ENCODE measurements around the gene FAM222A. TPM values are rescaled to one million over a fixed set of nuclear protein-coding genes. Genes with fewer than 3 reads are reported as not detected.

Gene FAM222A
- total RNA-seq, 1 experiment from 2014 or later = 1.6 TPM

- no peak for DNase-seq (ENCODE audit: low spot score)
- ChIA-PET CTCF (interaction anchor here (0.6 to 2.0 kb wide), 3 partner anchors 10 to 216 kb away, joined by 3 to 26 read pairs (median 5); no protein-coding TSS in a partner anchor), POLR2A (no interaction called here)
- Mint-ChIP-seq H3K27me3 (ENCODE audit: low read depth) (no peaks in the 10 kb centered on the region), H3K4me1 (no peaks in the 10 kb centered on the region), H3K27ac (no peak overlapping the region), H3K9me3 (0 out of 2 replicates have a peak, but pooled peaks cover 4% of the 10 kb centered on the region), H3K4me3 (no peak overlapping the region), H3K36me3 (no peaks in the 10 kb centered on the region)
- no peak for TF ChIP-seq CTCF (IDR thresholded peaks at IDR 0.05)
- TF ChIP-seq MXD4 (CRISPR knock-in tag; IDR thresholded peaks at IDR 0.05; ENCODE audit: borderline replicate concordance) = no peak
- no peak for TF ChIP-seq PRDM15 (CRISPR knock-in tag; IDR thresholded peaks at IDR 0.05)
- TF ChIP-seq IRF1 (CRISPR knock-in tag; IDR thresholded peaks at IDR 0.05) = no peak
- TF ChIP-seq ATF6 (CRISPR knock-in tag; IDR thresholded peaks at IDR 0.05) = no peak
- TF ChIP-seq ATF3 (CRISPR knock-in tag; conservative IDR thresholded peaks at IDR 0.05) = no peak
- no peak for TF ChIP-seq AR (CRISPR knock-in tag; IDR thresholded peaks at IDR 0.05)
- no peak for TF ChIP-seq USF2 (CRISPR knock-in tag; IDR thresholded peaks at IDR 0.05)
- TF ChIP-seq ZBTB21 (CRISPR knock-in tag; IDR thresholded peaks at IDR 0.05; ENCODE audit: borderline replicate concordance) = no peak
- no peak for ATAC-seq
Observed at GRCh38 chr12:109765446-109765810, 51.8 kb downstream of the FAM222A start.

- Mint-ChIP-seq H3K27me3 (ENCODE audit: low read depth) (no peaks in the 10 kb centered on the region), H3K4me3 (no peak overlapping the region), H3K27ac (no peak overlapping the region), H3K4me1 (peaks cover 3% of the 10 kb centered on the region; the same call in 1 of the 2 replicates), H3K9me3 (0 out of 2 replicates have a peak, but pooled peaks cover 4% of the 10 kb centered on the region), H3K36me3 (no peaks in the 10 kb centered on the region)
- ChIA-PET CTCF (interaction anchor here (1.1 to 1.7 kb wide), 2 partner anchors 9 to 79 kb away, joined by 3 to 5 read pairs; no protein-coding TSS in a partner anchor), POLR2A (no interaction called here)
- ATAC-seq (no peak; the same call in 1 of the 2 replicates), DNase-seq (ENCODE audit: low spot score) (no peak)
- no peak for TF ChIP-seq FOXK1 (CRISPR knock-in tag; IDR thresholded peaks at IDR 0.05)
- TF ChIP-seq FOXJ3 (CRISPR knock-in tag; IDR thresholded peaks at IDR 0.05; ENCODE audit: borderline replicate concordance) = no peak
- no peak for TF ChIP-seq SMAD4 (CRISPR knock-in tag; IDR thresholded peaks at IDR 0.05)
- TF ChIP-seq RELA (CRISPR knock-in tag; IDR thresholded peaks at IDR 0.05; ENCODE audit: borderline replicate concordance) = no peak
- TF ChIP-seq TCF7 (CRISPR knock-in tag; IDR thresholded peaks at IDR 0.05; ENCODE audit: low read depth) = no peak
- TF ChIP-seq ZNF671 (CRISPR knock-in tag; IDR thresholded peaks at IDR 0.05) = no peak
- TF ChIP-seq ESRRA (CRISPR knock-in tag; IDR thresholded peaks at IDR 0.05; ENCODE audit: borderline replicate concordance) = no peak
- no peak for TF ChIP-seq ZSCAN18 (CRISPR knock-in tag; IDR thresholded peaks at IDR 0.05)
- no peak for TF ChIP-seq TP53 (CRISPR knock-in tag; IDR thresholded peaks at IDR 0.05)
- TF ChIP-seq SP1 (CRISPR knock-in tag; conservative IDR thresholded peaks at IDR 0.05) = no peak
- TF ChIP-seq USF2 (CRISPR knock-in tag; IDR thresholded peaks at IDR 0.05) = no peak
- TF ChIP-seq OVOL2 (CRISPR knock-in tag; IDR thresholded peaks at IDR 0.05; ENCODE audit: borderline replicate concordance) = no peak
Observed at GRCh38 chr12:109766251-109766778, 52.7 kb downstream of the FAM222A start.

Measured in WTC11 (cell line).